MM.1S (cell line): ENCODE results near the gene GRIN2D.

ENCODE experiments used
- DNase-seq: peaks from one replicate; pipeline ENCODE4 v3.0.0-alpha.2; 2015
- H2AFZ ChIP-seq: fragments of 300-600 bp; sonication (generic); 2 replicates; pipeline ENCODE4 v1.6.0; 2016; ENCODE audit warnings: antibody characterized with exemption, low read length
- H3F3A ChIP-seq: fragments of 300-600 bp; sonication (generic); 2 replicates; pipeline ENCODE4 v1.6.1; 2016; ENCODE audit warnings: mild to moderate bottlenecking, antibody characterized with exemption, low read length, moderate library complexity, mixed read lengths; ENCODE audit not compliant: insufficient read depth
- H3K27ac ChIP-seq: fragments of 300-600 bp; sonication (generic); 2 replicates; pipeline ENCODE4 v1.5.1; 2016; ENCODE audit warnings: mild to moderate bottlenecking, low read length
- H3K27me3 ChIP-seq: fragments of 300-600 bp; sonication (generic); replicated peaks from 2 replicates; pipeline ENCODE4 v1.6.0; 2016; ENCODE audit warnings: low read length; ENCODE audit not compliant: insufficient read depth
- H3K36me3 ChIP-seq: fragments of 300-600 bp; sonication (generic); replicated peaks from 2 replicates; pipeline ENCODE4 v1.6.1; 2016; ENCODE audit warnings: mild to moderate bottlenecking, low read length, mixed read lengths; ENCODE audit not compliant: insufficient read depth
- H3K4me1 ChIP-seq: fragments of 300-600 bp; sonication (generic); 2 replicates; pipeline ENCODE4 v1.6.1; 2016; ENCODE audit warnings: low read length, mixed read lengths
- H3K4me2 ChIP-seq: fragments of 300-600 bp; sonication (generic); 2 replicates; pipeline ENCODE4 v1.6.0; 2016; ENCODE audit warnings: low read depth, low read length
- H3K4me3 ChIP-seq: fragments of 300-600 bp; sonication (generic); 2 replicates; pipeline ENCODE4 v1.5.1; 2016; ENCODE audit warnings: low read length, mixed read lengths
- H3K79me2 ChIP-seq: fragments of 300-600 bp; sonication (generic); 2 replicates; pipeline ENCODE4 v1.6.1; 2016; ENCODE audit warnings: mixed run types, low read length, mixed read lengths
- H3K9ac ChIP-seq: fragments of 300-600 bp; sonication (generic); 2 replicates; pipeline ENCODE4 v1.6.1; 2016; ENCODE audit warnings: low read length, mixed read lengths
- H3K9me2 ChIP-seq: fragments of 300-600 bp; sonication (generic); replicated peaks from 2 replicates; pipeline ENCODE4 v1.6.1; 2016; ENCODE audit warnings: mild to moderate bottlenecking, low read length, mixed read lengths; ENCODE audit not compliant: insufficient read depth
- H3K9me3 ChIP-seq: fragments of 300-600 bp; sonication (generic); replicated peaks from 2 replicates; pipeline ENCODE4 v1.6.1; 2016; ENCODE audit warnings: mild to moderate bottlenecking, low read length, mixed read lengths; ENCODE audit not compliant: insufficient read depth
- H4K20me1 ChIP-seq: fragments of 300-600 bp; sonication (generic); 2 replicates; pipeline ENCODE4 v1.6.1; 2016; ENCODE audit warnings: mild to moderate bottlenecking, low read length, moderate library complexity, mixed read lengths; ENCODE audit not compliant: insufficient read depth
- CTCF ChIP-seq: fragments of 300-600 bp; sonication (generic); IDR thresholded peaks from 2 replicates; pipeline ENCODE4 v1.5.1; 2016; ENCODE audit warnings: antibody characterized with exemption, low read length, mixed read lengths
- EZH2 ChIP-seq: fragments of 300-600 bp; sonication (generic); optimal IDR thresholded peaks from 2 replicates; pipeline ENCODE3; 2017; ENCODE audit warnings: low read depth, mild to moderate bottlenecking, antibody characterized with exemption, low read length, mixed read lengths
- EZH2phosphoT487 ChIP-seq: fragments of 300-600 bp; sonication (generic); IDR thresholded peaks from 2 replicates; pipeline ENCODE4 v1.6.1; 2018; ENCODE audit warnings: antibody characterized with exemption, low read length

Gene GRIN2D

DNA sequence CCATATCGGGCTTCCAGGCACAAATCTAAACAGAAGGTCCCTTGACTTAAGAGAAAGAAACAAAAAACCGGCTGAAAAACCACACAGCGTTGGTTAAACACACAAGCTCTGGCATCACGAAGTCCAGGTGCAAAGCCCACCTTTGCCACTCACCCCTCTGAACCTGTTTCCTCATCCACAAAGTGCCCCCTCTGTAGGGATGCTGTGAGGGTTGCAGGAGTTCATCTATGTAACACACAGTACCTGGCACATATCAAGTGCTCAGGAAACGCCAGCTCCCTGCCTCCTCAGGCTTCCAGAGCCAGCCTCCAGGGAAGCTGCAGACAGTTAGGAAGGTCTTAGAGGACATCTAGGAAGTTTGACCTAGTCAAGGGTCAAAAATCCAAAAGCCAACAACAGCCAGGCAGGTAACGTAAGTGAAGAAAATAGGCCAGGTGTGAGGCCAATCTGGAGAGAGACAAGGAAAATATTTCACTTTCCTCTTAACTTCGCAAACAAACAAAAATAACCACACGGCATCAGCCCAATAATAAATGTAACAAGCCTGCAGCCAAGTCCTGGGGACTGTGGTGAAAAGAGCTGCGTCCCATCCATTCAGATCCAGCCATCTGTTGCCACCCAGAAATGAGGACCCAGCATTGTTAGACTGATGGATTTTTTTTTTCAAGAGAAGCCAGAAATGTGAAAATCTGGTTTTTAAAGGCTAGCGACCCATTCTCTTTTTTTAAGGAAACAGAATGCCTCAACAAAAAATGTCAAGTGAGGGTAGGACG is 12.1 kb upstream of the GRIN2D start:
- Histone ChIP-seq H3K79me2 (peaks cover 36% of the 10 kb centered on the region), H3F3A (peaks cover 73% of the 10 kb centered on the region), H3K27me3 (no peaks in the 10 kb centered on the region), H3K4me2 (no peak overlapping the region), H3K4me1 (peaks cover 57% of the 10 kb centered on the region), H3K9me2 (no peaks in the 10 kb centered on the region), H4K20me1 (no peaks in the 10 kb centered on the region), H3K27ac (peak overlapping the region; percentile 21; the same call in 1 of the 2 replicates), H3K9ac (no peak overlapping the region), H2AFZ (no peak overlapping the region), H3K4me3 (no peak overlapping the region), H3K9me3 (no peaks in the 10 kb centered on the region), H3K36me3 (peaks cover 13% of the 10 kb centered on the region; the same call in 1 of the 2 replicates)
- no peak for TF ChIP-seq EZH2phosphoT487
- TF ChIP-seq CTCF: no peak
- no peak for TF ChIP-seq EZH2
- DNase-seq: no peak

DNA sequence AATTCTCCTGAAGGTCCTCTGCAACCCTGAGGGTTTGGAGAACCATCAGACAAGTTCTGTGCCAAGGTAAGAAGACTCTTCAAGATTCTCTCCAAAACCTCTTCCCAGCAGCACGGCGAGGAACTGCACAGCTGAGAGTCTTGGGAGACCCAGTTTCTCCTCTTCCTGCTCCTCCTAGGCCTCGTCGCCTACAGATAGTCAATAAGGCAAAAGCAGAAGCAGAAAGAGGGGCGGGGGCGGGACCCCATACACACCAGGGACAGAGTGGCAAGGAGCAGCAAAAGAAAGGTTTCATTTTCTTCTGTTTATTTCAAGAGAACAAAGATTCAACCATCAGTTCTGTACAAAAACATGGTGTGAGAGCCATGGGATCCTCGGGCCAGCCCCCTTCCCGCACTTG is 11.2 kb upstream of the GRIN2D start:
- no peak overlapping the region for H3K4me2 ChIP-seq
- H3K4me1 ChIP-seq: peaks cover 58% of the 10 kb centered on the region
- TF ChIP-seq EZH2: no peak
- TF ChIP-seq EZH2phosphoT487: no peak
- no peak for TF ChIP-seq CTCF
- peaks cover 41% of the 10 kb centered on the region for H3K79me2 ChIP-seq
- no peaks in the 10 kb centered on the region for H3K9me3 ChIP-seq
- no peak overlapping the region for H2AFZ ChIP-seq
- H3K4me3 ChIP-seq: no peak overlapping the region
- no peaks in the 10 kb centered on the region for H3K9me2 ChIP-seq
- no peaks in the 10 kb centered on the region for H3K27me3 ChIP-seq
- H4K20me1 ChIP-seq: no peaks in the 10 kb centered on the region
- peaks cover 76% of the 10 kb centered on the region for H3F3A ChIP-seq
- DNase-seq: no peak
- H3K27ac ChIP-seq: peak overlapping the region; percentile 10; the same call in 1 of the 2 replicates
- H3K9ac ChIP-seq: no peak overlapping the region
- peaks cover 13% of the 10 kb centered on the region; the same call in 1 of the 2 replicates for H3K36me3 ChIP-seq

- Histone ChIP-seq H2AFZ (no peak overlapping the region), H3K27ac (peak overlapping the region; percentile 96), H3K9me3 (no peaks in the 10 kb centered on the region), H3F3A (peaks cover 72% of the 10 kb centered on the region), H3K36me3 (peaks cover 20% of the 10 kb centered on the region; the same call in 1 of the 2 replicates), H4K20me1 (no peaks in the 10 kb centered on the region), H3K9me2 (no peaks in the 10 kb centered on the region), H3K4me3 (peak overlapping the region; percentile 19; the same call in 1 of the 2 replicates), H3K4me2 (peak overlapping the region; percentile 70), H3K9ac (peak overlapping the region; percentile 70), H3K4me1 (peaks cover 59% of the 10 kb centered on the region), H3K27me3 (no peaks in the 10 kb centered on the region), H3K79me2 (peaks cover 73% of the 10 kb centered on the region)
- TF ChIP-seq CTCF (no peak), EZH2 (no peak), EZH2phosphoT487 (no peak)
- DNase-seq: peak; percentile 95
Observed at GRCh38 chr19:48385461-48386087, 7.9 kb upstream of the GRIN2D start.
